SK-N-SH (cell line): ENCODE data around the gene WDR44. TPM values are rescaled to one million over a fixed set of nuclear protein-coding genes. Genes with fewer than 3 reads are reported as not detected.

Experiments used
- CTCF ChIA-PET: fragments of 300-600, 350-600 bp; formaldehyde crosslinking; extraction: SDS; loops from one replicate; lab custom pipeline; 2021; lab: Yijun Ruan, JAX
- POLR2A ChIA-PET: fragments of 350-600 bp; sonication (Branson Sonifier 250); formaldehyde crosslinking; extraction: SDS; loops from one replicate; lab custom pipeline; 2020; ENCODE audit warnings: antibody characterized with exemption, inconsistent platforms; lab: Yijun Ruan, JAX
- DNase-seq: peaks from one replicate; pipeline ENCODE4 v3.0.0; 2012
- H2AFZ ChIP-seq: fragments of 200-600 bp; sonication (generic); 2 replicates; pipeline ENCODE4 v1.8.1; 2016; ENCODE audit warnings: antibody characterized with exemption, mild to moderate bottlenecking, low read depth
- H3F3A ChIP-seq: fragments of 200-600 bp; sonication (generic); replicated peaks from 2 replicates; pipeline ENCODE3; 2016; ENCODE audit warnings: antibody characterized with exemption, mild to moderate bottlenecking; ENCODE audit not compliant: insufficient read depth
- H3K27ac ChIP-seq, 2 experiments: fragments of 200-500 bp in 1 of 2; fragments of 200-600 bp in 1 of 2; sonication (Bioruptor generic) in 1 of 2; sonication (generic), shearing (Covaris generic) in 1 of 2; 2 replicates each; pipeline versions ENCODE4 v1.5.1 to v1.6.1; 2014 to 2016; ENCODE audit warnings: low read depth in 2 of 2, inconsistent platforms in 1 of 2, low read length in 1 of 2, mild to moderate bottlenecking in 1 of 2, mixed read lengths in 1 of 2
- H3K27me3 ChIP-seq: fragments of 200-600 bp; sonication (generic), shearing (Covaris generic); 2 replicates; pipeline ENCODE4 v1.6.1; 2016; ENCODE audit warnings: mixed run types; ENCODE audit not compliant: insufficient read depth
- H3K36me3 ChIP-seq, 2 experiments: fragments of 200-500 bp in 1 of 2; fragments of 200-600 bp in 1 of 2; sonication (Bioruptor generic) in 1 of 2; sonication (generic) in 1 of 2; replicated peaks in 1 of 2; 2 replicates each; pipeline versions ENCODE3 to v1.5.1; 2014 to 2016; ENCODE audit warnings: low read length in 1 of 2, mild to moderate bottlenecking in 1 of 2; ENCODE audit not compliant: insufficient read depth in 2 of 2, control insufficient read depth in 1 of 2
- H3K4me1 ChIP-seq, 2 experiments: fragments of 200-500 bp in 1 of 2; fragments of 200-600 bp in 1 of 2; sonication (Bioruptor generic) in 1 of 2; sonication (generic), shearing (Covaris generic) in 1 of 2; 2 replicates each; pipeline versions ENCODE4 v1.5.1 to v1.6.1; 2014 to 2016; ENCODE audit warnings: low read depth in 1 of 2, low read length in 1 of 2, mixed run types in 1 of 2; ENCODE audit not compliant: insufficient read depth in 2 of 2, control insufficient read depth in 1 of 2
- H3K4me2 ChIP-seq: fragments of 200-600 bp; sonication (generic), shearing (Covaris generic); 2 replicates; pipeline ENCODE4 v1.6.1; 2017; ENCODE audit warnings: mixed run types
- H3K4me3 ChIP-seq, 2 experiments: fragments of 200-500 bp in 1 of 2; fragments of 200-600 bp in 1 of 2; sonication (Bioruptor generic) in 1 of 2; sonication (generic), shearing (Covaris generic) in 1 of 2; 2 replicates each; pipeline versions ENCODE4 v1.5.1 to v1.8.1; 2014 to 2016; ENCODE audit warnings: low read depth in 2 of 2, inconsistent platforms in 1 of 2, low read length in 1 of 2, mild to moderate bottlenecking in 1 of 2, mixed read lengths in 1 of 2, moderate library complexity in 1 of 2
- H3K79me2 ChIP-seq: fragments of 200-600 bp; sonication (generic); 2 replicates; pipeline ENCODE4 v1.8.1; 2017; ENCODE audit warnings: mild to moderate bottlenecking; ENCODE audit not compliant: insufficient read depth
- H3K9ac ChIP-seq: fragments of 200-600 bp; sonication (generic); 2 replicates; pipeline ENCODE4 v1.6.1; 2017; ENCODE audit warnings: mixed run types
- H3K9me2 ChIP-seq: fragments of 200-600 bp; sonication (generic); 2 replicates; pipeline ENCODE4 v1.6.1; 2017; ENCODE audit warnings: mixed run types
- H3K9me3 ChIP-seq: fragments of 200-600 bp; sonication (generic); 2 replicates; pipeline ENCODE4 v1.6.1; 2017; ENCODE audit warnings: mixed run types, mild to moderate bottlenecking, moderate library complexity
- H4K20me1 ChIP-seq: fragments of 200-600 bp; sonication (generic); 2 replicates; pipeline ENCODE4 v1.6.1; 2017; ENCODE audit warnings: mild to moderate bottlenecking, mixed run types; ENCODE audit not compliant: insufficient read depth
- CHD2 ChIP-seq: fragments of 150-350 bp; IDR thresholded peaks from 2 replicates; pipeline ENCODE4 v1.6.1; 2018; ENCODE audit warnings: low read length; ENCODE audit not compliant: partially characterized antibody
- CTCF ChIP-seq: fragments of 200-600 bp; sonication (generic); IDR thresholded peaks from 2 replicates; pipeline ENCODE4 v1.6.1; 2017; ENCODE audit warnings: antibody characterized with exemption, mild to moderate bottlenecking, moderate library complexity
- EZH2phosphoT487 ChIP-seq: fragments of 200-600 bp; sonication (generic); IDR thresholded peaks from 2 replicates; pipeline ENCODE4 v1.6.1; 2017; ENCODE audit warnings: low read depth, mixed run types, mild to moderate bottlenecking, antibody characterized with exemption, moderate library complexity, borderline replicate concordance
- FOXM1 ChIP-seq: IDR thresholded peaks from 2 replicates; pipeline ENCODE4 v1.4.0; 2012; ENCODE audit warnings: low read depth, mild to moderate bottlenecking
- GABPA ChIP-seq: IDR thresholded peaks from 2 replicates; pipeline ENCODE4 v1.4.0; 2012; ENCODE audit warnings: low read depth, mild to moderate bottlenecking
- MAX ChIP-seq: IDR thresholded peaks from 2 replicates; pipeline ENCODE4 v1.4.0; 2012; ENCODE audit warnings: low read depth
- NFIC ChIP-seq: IDR thresholded peaks from 2 replicates; pipeline ENCODE4 v1.4.0; 2012; ENCODE audit warnings: borderline replicate concordance
- NRF1 ChIP-seq: IDR thresholded peaks from 2 replicates; pipeline ENCODE4 v1.6.1; 2012; ENCODE audit warnings: low read depth, mild to moderate bottlenecking, low read length
- POLR2AphosphoS5 ChIP-seq: IDR thresholded peaks from 2 replicates; pipeline ENCODE4 v1.6.1; 2012; ENCODE audit warnings: low read depth, low read length
- RAD21 ChIP-seq: IDR thresholded peaks from 2 replicates; pipeline ENCODE4 v1.6.1; 2012; ENCODE audit warnings: mild to moderate bottlenecking, low read length
- RCOR1 ChIP-seq: fragments of 150-350 bp; IDR thresholded peaks from 2 replicates; pipeline ENCODE4 v1.6.1; 2017; ENCODE audit warnings: antibody characterized with exemption, low read length
- RFX5 ChIP-seq: IDR thresholded peaks from 2 replicates; pipeline ENCODE4 v1.6.1; 2012; ENCODE audit warnings: mild to moderate bottlenecking, improper control_type of control experiment, low read length
- RXRA ChIP-seq: IDR thresholded peaks from 2 replicates; pipeline ENCODE4 v1.4.0; 2012; ENCODE audit warnings: low read depth, mild to moderate bottlenecking, borderline replicate concordance
- TAF1 ChIP-seq: IDR thresholded peaks from 2 replicates; pipeline ENCODE4 v1.6.1; 2012; ENCODE audit warnings: low read depth, mild to moderate bottlenecking, low read length, moderate library complexity, borderline replicate concordance
- TEAD4 ChIP-seq: IDR thresholded peaks from 2 replicates; pipeline ENCODE4 v1.4.0; 2012; ENCODE audit warnings: mild to moderate bottlenecking, borderline replicate concordance; ENCODE audit not compliant: insufficient read depth
- USF1 ChIP-seq: IDR thresholded peaks from 2 replicates; pipeline ENCODE4 v1.4.0; 2012; ENCODE audit warnings: low read depth, borderline replicate concordance
- USF2 ChIP-seq: fragments of 150-350 bp; IDR thresholded peaks from 2 replicates; pipeline ENCODE4 v1.6.1; 2017; ENCODE audit warnings: antibody characterized with exemption, low read length, low read depth, borderline replicate concordance
- ZBTB33 ChIP-seq: IDR thresholded peaks from 2 replicates; pipeline ENCODE4 v1.4.0; 2012; ENCODE audit warnings: low read depth, borderline replicate concordance
- WGBS: methylation state at CpG from one replicate; pipeline ENCODE4 v1.1.6; 2017; ENCODE audit warnings: low lambda C conversion rate; 5-methylcytosine and 5-hydroxymethylcytosine counted together
- polyA plus RNA-seq, 3 experiments: library from polyadenylated mRNA; depleted of rRNA; stranded (reverse); fragments of >200 nt; gene quantifications; 2 replicates each; pipeline ENCODE4 v1.2.3, GENCODE V29; 2012

The WDR44 gene
- polyA plus RNA-seq, 1 of the 3 experiments (the other 2 are of a cell fraction) = 5.3 TPM

GRCh38 chrX:118356154-118356701 lies 10.3 kb downstream of the WDR44 start:
- Histone ChIP-seq H3K79me2 (peaks cover 84% of the 10 kb centered on the region), H3K27me3 (no peaks in the 10 kb centered on the region), H4K20me1 (peaks cover 67% of the 10 kb centered on the region), H3K9ac (no peak overlapping the region), H3K4me1 (peaks cover 0 to 4% of the 10 kb centered on the region in 2 experiments; a peak in 1 of 4 replicates), H3K4me3 (no peak overlapping the region), H3K27ac (peak overlapping the region in 1 of 2 experiments; percentile 36; a peak in 1 of 4 replicates), H3K9me2 (no peaks in the 10 kb centered on the region), H3F3A (peaks cover 3% of the 10 kb centered on the region), H3K9me3 (no peaks in the 10 kb centered on the region), H2AFZ (no peak overlapping the region), H3K4me2 (no peak overlapping the region), H3K36me3 (no peaks in the 10 kb centered on the region)
- TF ChIP-seq FOXM1 (no peak), NFIC (no peak), TEAD4 (no peak), USF1 (no peak), NRF1 (no peak), CTCF (no peak), ZBTB33 (no peak), RFX5 (no peak), TAF1 (no peak), GABPA (no peak), POLR2AphosphoS5 (no peak), EZH2phosphoT487 (no peak), RAD21 (no peak), MAX (no peak), RXRA (no peak), RCOR1 (no peak), CHD2 (no peak), USF2 (no peak)
- ChIA-PET POLR2A (no interaction called here), CTCF (no interaction called here)
- no peak for DNase-seq
- 25% methylated on average over 2 of the region's 2 CpGs for WGBS
